Measurements from ENCODE around the gene ASTN2. TPM values are rescaled to one million over a fixed set of nuclear protein-coding genes. Genes with fewer than 3 reads are reported as not detected.

Gene ASTN2
- total and polyA plus RNA-seq, 2 experiments from 2014 or later = 7.0 to 24.6 TPM

DNA sequence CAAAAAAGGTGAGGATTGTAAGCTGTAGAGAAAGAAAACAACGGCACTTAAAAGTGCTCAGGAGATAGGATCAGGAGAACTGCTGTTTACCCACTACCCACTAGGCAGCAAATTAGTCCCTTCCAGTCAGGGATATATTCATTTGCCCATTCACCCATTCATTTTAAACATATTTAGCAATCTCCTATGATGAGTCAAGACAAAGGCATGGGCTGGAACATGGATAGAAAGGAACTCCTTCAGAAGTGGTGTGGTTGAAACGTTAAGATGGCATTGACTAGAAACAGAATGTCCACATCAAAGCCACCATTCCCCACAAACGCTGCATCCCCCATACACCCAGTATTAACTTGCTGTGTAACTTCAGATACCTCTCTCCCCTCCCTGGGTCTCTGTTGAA lies 225.7 kb downstream of the ASTN2 start:
- no peak overlapping the region for H3K27ac ChIP-seq (ENCODE audit: low read depth)
- H4K20me1 ChIP-seq (replicated peaks; ENCODE audit: insufficient read depth) = no peaks in the 10 kb centered on the region
- Mint-ChIP-seq H3K36me3 (ENCODE audit: low read depth) (no peaks in the 10 kb centered on the region), H3K27me3 (ENCODE audit: insufficient read depth, low read depth, poor library complexity) (peaks cover 2% of the 10 kb centered on the region), H3K9me3 (no peaks in the 10 kb centered on the region; the same call in 2 of the 3 replicates), H3K4me3 (no peak overlapping the region), H3K4me1 (peaks cover 6% of the 10 kb centered on the region), H3K27ac (no peak overlapping the region)
- no peaks in the 10 kb centered on the region for H3K79me2 ChIP-seq (replicated peaks; ENCODE audit: insufficient read depth)
- no peaks in the 10 kb centered on the region for H3K9me2 ChIP-seq (ENCODE audit: insufficient read depth)
- no peaks in the 10 kb centered on the region for H3K27me3 ChIP-seq (ENCODE audit: insufficient read depth)
- H3F3A ChIP-seq (replicated peaks; ENCODE audit: low read depth) = no peaks in the 10 kb centered on the region
- no peak overlapping the region for H2AFZ ChIP-seq
- ATAC-seq (no peak), DNase-seq (ENCODE audit: low spot score) (no peak)
- no peak overlapping the region for H3K4me3 ChIP-seq
- no peak for TF ChIP-seq POLR2AphosphoS5 (IDR thresholded peaks at IDR 0.05; ENCODE audit: low read depth)
- TF ChIP-seq, protein P1, sequence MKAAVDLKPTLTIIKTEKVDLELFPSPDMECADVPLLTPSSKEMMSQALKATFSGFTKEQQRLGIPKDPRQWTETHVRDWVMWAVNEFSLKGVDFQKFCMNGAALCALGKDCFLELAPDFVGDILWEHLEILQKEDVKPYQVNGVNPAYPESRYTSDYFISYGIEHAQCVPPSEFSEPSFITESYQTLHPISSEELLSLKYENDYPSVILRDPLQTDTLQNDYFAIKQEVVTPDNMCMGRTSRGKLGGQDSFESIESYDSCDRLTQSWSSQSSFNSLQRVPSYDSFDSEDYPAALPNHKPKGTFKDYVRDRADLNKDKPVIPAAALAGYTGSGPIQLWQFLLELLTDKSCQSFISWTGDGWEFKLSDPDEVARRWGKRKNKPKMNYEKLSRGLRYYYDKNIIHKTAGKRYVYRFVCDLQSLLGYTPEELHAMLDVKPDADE (IDR thresholded peaks at IDR 0.05) = no peak
- no peak for TF ChIP-seq JUNB (IDR thresholded peaks at IDR 0.05; ENCODE audit: unreplicated experiment)
- TF ChIP-seq, protein P2, sequence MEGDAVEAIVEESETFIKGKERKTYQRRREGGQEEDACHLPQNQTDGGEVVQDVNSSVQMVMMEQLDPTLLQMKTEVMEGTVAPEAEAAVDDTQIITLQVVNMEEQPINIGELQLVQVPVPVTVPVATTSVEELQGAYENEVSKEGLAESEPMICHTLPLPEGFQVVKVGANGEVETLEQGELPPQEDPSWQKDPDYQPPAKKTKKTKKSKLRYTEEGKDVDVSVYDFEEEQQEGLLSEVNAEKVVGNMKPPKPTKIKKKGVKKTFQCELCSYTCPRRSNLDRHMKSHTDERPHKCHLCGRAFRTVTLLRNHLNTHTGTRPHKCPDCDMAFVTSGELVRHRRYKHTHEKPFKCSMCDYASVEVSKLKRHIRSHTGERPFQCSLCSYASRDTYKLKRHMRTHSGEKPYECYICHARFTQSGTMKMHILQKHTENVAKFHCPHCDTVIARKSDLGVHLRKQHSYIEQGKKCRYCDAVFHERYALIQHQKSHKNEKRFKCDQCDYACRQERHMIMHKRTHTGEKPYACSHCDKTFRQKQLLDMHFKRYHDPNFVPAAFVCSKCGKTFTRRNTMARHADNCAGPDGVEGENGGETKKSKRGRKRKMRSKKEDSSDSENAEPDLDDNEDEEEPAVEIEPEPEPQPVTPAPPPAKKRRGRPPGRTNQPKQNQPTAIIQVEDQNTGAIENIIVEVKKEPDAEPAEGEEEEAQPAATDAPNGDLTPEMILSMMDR (conservative IDR thresholded peaks at IDR 0.05; ENCODE audit: low read depth in 2 of 2) = no peak
- TF ChIP-seq EZH2phosphoT487 (IDR thresholded peaks at IDR 0.05; ENCODE audit: unreplicated experiment) = no peak
- no peak for TF ChIP-seq STAT1 (IDR thresholded peaks at IDR 0.05; ENCODE audit: unreplicated experiment)
- no peak for TF ChIP-seq CREB1 (CRISPR knock-in tag; IDR thresholded peaks at IDR 0.05; ENCODE audit: low read depth)
- TF ChIP-seq, protein P3, sequence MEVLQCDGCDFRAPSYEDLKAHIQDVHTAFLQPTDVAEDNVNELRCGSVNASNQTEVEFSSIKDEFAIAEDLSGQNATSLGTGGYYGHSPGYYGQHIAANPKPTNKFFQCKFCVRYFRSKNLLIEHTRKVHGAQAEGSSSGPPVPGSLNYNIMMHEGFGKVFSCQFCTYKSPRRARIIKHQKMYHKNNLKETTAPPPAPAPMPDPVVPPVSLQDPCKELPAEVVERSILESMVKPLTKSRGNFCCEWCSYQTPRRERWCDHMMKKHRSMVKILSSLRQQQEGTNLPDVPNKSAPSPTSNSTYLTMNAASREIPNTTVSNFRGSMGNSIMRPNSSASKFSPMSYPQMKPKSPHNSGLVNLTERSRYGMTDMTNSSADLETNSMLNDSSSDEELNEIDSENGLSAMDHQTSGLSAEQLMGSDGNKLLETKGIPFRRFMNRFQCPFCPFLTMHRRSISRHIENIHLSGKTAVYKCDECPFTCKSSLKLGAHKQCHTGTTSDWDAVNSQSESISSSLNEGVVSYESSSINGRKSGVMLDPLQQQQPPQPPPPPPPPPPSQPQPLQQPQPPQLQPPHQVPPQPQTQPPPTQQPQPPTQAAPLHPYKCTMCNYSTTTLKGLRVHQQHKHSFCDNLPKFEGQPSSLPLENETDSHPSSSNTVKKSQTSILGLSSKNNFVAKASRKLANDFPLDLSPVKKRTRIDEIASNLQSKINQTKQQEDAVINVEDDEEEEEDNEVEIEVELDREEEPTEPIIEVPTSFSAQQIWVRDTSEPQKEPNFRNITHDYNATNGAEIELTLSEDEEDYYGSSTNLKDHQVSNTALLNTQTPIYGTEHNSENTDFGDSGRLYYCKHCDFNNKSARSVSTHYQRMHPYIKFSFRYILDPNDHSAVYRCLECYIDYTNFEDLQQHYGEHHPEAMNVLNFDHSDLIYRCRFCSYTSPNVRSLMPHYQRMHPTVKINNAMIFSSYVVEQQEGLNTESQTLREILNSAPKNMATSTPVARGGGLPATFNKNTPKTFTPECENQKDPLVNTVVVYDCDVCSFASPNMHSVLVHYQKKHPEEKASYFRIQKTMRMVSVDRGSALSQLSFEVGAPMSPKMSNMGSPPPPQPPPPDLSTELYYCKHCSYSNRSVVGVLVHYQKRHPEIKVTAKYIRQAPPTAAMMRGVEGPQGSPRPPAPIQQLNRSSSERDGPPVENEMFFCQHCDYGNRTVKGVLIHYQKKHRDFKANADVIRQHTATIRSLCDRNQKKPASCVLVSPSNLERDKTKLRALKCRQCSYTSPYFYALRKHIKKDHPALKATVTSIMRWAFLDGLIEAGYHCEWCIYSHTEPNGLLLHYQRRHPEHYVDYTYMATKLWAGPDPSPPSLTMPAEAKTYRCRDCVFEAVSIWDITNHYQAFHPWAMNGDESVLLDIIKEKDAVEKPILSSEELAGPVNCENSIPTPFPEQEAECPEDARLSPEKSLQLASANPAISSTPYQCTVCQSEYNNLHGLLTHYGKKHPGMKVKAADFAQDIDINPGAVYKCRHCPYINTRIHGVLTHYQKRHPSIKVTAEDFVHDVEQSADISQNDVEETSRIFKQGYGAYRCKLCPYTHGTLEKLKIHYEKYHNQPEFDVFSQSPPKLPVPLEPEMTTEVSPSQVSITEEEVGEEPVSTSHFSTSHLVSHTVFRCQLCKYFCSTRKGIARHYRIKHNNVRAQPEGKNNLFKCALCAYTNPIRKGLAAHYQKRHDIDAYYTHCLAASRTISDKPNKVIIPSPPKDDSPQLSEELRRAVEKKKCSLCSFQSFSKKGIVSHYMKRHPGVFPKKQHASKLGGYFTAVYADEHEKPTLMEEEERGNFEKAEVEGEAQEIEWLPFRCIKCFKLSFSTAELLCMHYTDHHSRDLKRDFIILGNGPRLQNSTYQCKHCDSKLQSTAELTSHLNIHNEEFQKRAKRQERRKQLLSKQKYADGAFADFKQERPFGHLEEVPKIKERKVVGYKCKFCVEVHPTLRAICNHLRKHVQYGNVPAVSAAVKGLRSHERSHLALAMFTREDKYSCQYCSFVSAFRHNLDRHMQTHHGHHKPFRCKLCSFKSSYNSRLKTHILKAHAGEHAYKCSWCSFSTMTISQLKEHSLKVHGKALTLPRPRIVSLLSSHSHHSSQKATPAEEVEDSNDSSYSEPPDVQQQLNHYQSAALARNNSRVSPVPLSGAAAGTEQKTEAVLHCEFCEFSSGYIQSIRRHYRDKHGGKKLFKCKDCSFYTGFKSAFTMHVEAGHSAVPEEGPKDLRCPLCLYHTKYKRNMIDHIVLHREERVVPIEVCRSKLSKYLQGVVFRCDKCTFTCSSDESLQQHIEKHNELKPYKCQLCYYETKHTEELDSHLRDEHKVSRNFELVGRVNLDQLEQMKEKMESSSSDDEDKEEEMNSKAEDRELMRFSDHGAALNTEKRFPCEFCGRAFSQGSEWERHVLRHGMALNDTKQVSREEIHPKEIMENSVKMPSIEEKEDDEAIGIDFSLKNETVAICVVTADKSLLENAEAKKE (CRISPR knock-in tag; IDR thresholded peaks at IDR 0.05) = no peak
- no peak for TF ChIP-seq NANOG (IDR thresholded peaks at IDR 0.05; ENCODE audit: borderline replicate concordance)
- TF ChIP-seq ZNF114 (CRISPR knock-in tag; IDR thresholded peaks at IDR 0.05) = no peak
- no peak for TF ChIP-seq EZH2 (IDR thresholded peaks at IDR 0.05; ENCODE audit: low read depth, unreplicated experiment)
- no peak for TF ChIP-seq ZNF331 (CRISPR knock-in tag; IDR thresholded peaks at IDR 0.05; ENCODE audit: low read depth)
- TF ChIP-seq, protein P4, sequence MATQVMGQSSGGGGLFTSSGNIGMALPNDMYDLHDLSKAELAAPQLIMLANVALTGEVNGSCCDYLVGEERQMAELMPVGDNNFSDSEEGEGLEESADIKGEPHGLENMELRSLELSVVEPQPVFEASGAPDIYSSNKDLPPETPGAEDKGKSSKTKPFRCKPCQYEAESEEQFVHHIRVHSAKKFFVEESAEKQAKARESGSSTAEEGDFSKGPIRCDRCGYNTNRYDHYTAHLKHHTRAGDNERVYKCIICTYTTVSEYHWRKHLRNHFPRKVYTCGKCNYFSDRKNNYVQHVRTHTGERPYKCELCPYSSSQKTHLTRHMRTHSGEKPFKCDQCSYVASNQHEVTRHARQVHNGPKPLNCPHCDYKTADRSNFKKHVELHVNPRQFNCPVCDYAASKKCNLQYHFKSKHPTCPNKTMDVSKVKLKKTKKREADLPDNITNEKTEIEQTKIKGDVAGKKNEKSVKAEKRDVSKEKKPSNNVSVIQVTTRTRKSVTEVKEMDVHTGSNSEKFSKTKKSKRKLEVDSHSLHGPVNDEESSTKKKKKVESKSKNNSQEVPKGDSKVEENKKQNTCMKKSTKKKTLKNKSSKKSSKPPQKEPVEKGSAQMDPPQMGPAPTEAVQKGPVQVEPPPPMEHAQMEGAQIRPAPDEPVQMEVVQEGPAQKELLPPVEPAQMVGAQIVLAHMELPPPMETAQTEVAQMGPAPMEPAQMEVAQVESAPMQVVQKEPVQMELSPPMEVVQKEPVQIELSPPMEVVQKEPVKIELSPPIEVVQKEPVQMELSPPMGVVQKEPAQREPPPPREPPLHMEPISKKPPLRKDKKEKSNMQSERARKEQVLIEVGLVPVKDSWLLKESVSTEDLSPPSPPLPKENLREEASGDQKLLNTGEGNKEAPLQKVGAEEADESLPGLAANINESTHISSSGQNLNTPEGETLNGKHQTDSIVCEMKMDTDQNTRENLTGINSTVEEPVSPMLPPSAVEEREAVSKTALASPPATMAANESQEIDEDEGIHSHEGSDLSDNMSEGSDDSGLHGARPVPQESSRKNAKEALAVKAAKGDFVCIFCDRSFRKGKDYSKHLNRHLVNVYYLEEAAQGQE (IDR thresholded peaks at IDR 0.05; ENCODE audit: unreplicated experiment) = no peak
- H3K4me2 ChIP-seq = no peak overlapping the region
- H3K36me3 ChIP-seq (ENCODE audit: insufficient read depth) = no peaks in the 10 kb centered on the region
- no peaks in the 10 kb centered on the region for H3K4me1 ChIP-seq (ENCODE audit: insufficient read depth)

Data from GM23338 (cell line).